ENCODE measurements around the gene RXRG.
A peak's percentile ranks its signal among the peaks of the same experiment; 100 is the strongest.

The RXRG gene

DNA sequence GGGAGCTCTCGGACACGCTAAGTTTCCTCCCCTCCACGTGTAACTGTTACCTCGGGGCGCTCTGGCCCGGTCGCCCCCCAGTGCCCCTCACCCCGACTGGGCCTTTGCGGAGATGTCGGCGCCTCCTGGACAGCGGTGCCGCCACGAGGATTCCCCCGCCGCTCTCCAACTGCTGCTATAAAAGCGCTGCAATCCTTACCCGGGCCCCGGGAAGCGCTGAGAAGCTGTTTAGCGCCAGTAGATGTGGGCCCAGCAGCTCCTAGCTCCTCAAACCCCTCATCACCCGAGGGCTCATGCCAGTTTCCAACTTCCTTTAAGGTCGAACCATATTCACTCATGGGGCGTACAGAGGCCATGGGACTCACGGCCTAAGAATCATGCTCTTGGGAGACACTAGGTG lies 88.0 kb downstream of the RXRG start:
- no peak for DNase-seq (ENCODE audit: low read depth)
- H3K4me3 ChIP-seq (ENCODE audit: low read length): no peak overlapping the region
- TF ChIP-seq, protein P1, sequence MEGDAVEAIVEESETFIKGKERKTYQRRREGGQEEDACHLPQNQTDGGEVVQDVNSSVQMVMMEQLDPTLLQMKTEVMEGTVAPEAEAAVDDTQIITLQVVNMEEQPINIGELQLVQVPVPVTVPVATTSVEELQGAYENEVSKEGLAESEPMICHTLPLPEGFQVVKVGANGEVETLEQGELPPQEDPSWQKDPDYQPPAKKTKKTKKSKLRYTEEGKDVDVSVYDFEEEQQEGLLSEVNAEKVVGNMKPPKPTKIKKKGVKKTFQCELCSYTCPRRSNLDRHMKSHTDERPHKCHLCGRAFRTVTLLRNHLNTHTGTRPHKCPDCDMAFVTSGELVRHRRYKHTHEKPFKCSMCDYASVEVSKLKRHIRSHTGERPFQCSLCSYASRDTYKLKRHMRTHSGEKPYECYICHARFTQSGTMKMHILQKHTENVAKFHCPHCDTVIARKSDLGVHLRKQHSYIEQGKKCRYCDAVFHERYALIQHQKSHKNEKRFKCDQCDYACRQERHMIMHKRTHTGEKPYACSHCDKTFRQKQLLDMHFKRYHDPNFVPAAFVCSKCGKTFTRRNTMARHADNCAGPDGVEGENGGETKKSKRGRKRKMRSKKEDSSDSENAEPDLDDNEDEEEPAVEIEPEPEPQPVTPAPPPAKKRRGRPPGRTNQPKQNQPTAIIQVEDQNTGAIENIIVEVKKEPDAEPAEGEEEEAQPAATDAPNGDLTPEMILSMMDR (conservative IDR thresholded peaks at IDR 0.05; ENCODE audit: low read length): no peak

DNA sequence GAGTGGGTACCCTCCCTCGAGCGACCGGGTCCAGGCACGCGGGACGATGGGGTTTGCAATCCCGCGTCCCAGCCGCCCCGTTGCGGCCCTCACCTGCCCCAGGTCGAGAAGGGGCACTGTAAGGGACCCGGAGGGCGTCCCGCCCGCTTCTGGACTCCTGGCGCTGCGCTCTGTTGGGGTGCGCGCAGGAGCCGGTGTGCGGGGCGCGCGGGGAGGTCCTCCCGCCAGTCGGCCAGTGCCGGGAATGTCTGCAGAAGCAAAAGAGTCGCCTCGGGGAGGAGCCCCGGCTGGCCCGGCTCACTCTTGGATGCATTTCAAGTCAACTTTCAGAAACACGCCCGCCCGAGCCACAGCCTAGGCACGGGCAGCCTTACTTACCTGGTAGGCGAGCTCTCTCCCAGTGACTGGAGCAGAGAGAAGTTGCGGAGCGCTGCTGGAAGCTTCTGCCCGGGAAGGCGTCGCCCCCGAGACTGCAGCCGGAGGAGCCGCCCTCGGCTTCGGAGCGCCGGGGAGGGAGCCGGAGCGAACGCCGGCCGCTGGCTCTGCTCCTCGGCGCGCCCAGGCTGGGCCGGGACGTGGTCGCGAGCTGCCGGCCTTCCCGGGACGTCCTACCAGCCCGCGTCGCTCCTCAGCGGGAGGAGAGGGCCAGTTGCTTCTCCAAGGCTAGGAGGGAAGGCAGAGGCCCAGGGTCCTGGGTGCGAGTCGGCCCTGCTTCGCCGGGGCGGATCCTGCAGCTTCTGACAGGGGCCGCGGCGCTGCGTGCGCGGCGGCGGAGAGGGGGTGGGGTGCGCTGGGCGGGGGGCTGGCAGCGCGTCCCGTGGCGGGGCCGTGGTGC lies 88.7 kb downstream of the RXRG start, which contains the start of gene LMX1A:
TSS of gene LMX1A (minus strand) at position 739 of the 835 bp plus-strand sequence. CDS start 1,156 bp downstream, outside the sequence.
- TF ChIP-seq, protein P1 (conservative IDR thresholded peaks at IDR 0.05; ENCODE audit: low read length): no peak
- H3K4me3 ChIP-seq (ENCODE audit: low read length): peak within 1 kb of the TSS; percentile 29; the same call in 1 of the 2 replicates
- no peak for DNase-seq (ENCODE audit: low read depth)

DNA sequence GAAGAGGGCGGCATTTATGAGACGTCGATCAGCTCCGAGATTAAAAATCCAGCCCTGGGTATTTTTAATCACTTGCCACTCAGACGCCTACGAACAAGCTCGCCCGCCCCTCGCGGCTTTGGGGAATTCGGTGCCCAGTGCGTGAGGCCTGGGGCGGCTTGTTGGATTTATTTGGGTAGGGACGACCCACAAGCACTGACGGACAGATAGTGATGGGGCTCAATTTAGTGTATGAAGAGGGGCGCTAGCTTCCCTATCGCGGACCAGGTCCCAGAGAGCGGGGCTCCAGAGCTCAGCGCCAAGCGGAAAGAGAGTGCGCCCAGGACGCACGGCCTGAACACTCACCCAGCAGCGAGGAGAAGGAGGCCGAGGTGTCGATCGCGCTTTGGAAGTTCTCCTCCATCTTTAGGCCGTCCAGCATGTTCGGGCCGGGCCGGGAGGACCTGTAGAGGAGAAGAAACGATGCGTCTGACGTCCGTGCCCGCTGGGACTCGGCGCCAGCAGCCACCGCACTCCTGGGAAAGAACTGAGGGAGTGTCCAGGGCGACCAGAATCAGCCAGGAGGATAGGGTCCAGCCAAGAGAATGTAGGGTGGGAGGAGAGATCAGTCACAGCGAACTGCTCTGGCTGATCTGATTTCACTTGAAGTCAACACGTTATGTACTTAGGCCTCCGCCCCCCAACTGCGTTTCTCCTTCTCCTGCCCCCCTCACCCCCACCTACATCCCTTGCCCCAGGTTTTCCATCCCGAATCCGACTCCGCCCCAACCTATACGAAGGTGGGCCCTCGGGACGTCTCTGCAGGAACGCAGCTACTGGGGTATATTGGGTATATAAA lies 89.6 kb downstream of the RXRG start:
- DNase-seq (ENCODE audit: low read depth): no peak
- TF ChIP-seq, protein P1 (conservative IDR thresholded peaks at IDR 0.05; ENCODE audit: low read length): no peak
- no peak overlapping the region for H3K4me3 ChIP-seq (ENCODE audit: low read length)

DNA sequence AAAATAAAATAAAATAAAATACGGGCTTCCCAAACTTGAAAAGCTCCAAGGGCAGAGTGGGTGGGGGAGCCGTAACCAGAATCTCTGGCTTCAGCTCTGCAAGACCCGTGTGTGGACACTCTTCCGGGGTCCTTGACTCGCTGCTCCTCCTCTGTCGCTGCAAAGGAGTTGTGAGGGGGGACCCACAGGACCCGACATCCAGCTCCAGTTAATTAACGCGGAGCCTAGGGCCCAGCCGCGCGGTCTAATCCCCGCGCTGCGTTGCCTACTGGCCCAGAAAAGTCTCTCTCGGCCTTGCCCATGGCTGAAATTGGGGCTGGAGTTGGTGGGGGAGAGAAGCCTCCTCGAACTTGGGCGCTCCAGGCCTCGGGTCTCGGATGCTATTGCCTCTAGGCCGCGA lies 90.2 kb downstream of the RXRG start:
- no peak overlapping the region for H3K4me3 ChIP-seq (ENCODE audit: low read length)
- DNase-seq (ENCODE audit: low read depth): no peak

DNA sequence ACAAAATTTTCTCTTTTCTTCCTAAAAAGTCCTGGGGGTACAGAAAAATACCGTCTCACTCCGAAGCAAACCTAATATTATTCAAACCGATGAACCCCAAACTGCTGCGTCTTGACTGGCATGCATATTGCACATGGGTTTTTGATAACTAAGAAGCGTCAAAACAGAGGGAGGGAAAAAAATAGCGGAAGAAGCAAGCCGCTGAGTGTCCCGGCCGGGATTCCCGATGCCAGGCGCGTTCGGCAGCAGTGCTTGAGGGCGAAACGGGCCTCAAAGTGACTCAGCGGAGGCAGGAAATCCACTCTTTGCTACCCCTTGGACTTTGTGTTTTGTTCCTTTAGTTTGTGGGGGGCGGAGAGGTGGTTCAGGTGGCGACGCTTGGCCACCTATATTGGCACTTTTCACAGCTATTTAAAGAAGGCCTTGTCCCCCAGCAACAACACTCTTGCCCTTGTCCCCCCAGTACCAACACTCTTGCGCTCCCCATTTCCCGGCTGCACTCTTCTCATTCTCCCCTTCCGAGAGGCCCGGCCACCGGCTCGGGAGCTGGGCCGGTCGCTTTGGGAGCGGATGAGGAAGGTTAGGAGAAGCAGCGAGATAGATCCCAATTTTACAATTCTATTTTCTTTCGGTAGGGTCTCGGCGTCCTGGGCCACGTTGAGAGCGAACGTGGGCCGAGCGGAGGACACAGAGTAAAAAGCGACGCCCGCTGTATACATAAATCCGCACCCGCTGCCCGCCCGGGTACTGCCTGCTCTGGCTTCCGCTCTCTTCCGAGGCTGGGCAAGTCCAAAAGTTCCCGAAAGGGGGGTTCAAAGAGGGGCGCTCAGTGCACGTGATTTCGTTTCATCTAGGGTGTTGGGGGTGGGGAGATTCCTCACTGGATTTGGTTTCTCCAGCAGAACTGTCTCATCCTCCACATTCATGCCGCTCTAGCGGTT lies 90.9 kb downstream of the RXRG start:
- TF ChIP-seq, protein P1 (conservative IDR thresholded peaks at IDR 0.05; ENCODE audit: low read length): no peak
- no peak overlapping the region for H3K4me3 ChIP-seq (ENCODE audit: low read length)
- no peak for DNase-seq (ENCODE audit: low read depth)

More for the DNA sequence above, 90.2 kb downstream of the RXRG start:
- TF ChIP-seq, protein P1 (conservative IDR thresholded peaks at IDR 0.05; ENCODE audit: low read length): no peak

DNA sequence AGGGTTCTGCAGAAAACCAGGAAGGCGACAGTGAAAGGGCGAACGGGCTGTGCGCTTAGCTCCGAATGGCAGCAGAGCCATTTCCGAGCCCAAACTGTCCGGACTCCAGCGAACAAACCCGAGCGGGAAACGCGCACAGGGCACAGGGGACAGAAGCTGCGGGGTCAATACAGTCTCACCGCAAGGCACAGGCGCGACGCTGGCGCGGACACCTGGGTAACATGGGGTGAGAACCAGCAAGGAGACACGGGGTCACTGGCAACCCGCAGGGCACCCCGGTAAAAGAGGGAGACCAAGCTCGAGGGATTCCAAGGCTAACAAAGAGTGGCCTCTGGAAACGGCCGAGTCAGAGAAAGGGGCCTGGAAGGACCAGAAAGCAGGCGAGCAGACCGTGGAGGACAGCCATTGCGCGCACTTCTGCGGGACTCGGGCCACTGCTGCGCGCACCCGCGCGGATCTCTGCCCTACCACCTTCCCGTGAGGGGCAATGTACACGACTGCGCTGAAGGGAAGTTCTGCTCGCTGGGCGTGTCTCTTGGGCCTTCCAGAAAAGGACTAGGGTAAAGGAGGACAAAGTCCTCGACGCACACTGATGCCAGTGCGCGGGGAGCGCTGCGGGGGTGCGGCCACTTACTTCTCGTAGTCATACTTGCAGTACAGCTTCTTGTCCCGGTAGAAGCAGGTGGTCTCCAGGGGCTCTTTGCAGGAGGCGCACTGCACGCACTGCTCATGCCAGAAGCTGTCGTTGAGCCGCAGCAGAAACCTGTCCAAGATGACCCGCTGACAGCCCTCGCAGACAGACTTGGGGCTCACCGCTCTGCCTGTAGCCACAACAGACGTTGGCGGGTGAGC lies 92.3 kb downstream of the RXRG start:
- TF ChIP-seq, protein P1 (conservative IDR thresholded peaks at IDR 0.05; ENCODE audit: low read length): no peak
- no peak overlapping the region for H3K4me3 ChIP-seq (ENCODE audit: low read length)
- no peak for DNase-seq (ENCODE audit: low read depth)

Data from AG10803 (cell line).